Ascending aorta (tissue), 2 donors: Measurements from ENCODE around the gene MBTD1. TPM values are rescaled to one million over a fixed set of nuclear protein-coding genes. Genes with fewer than 3 reads are reported as not detected.
"Not testable (repeated sequence)": the region's sequence is repeated elsewhere in the genome, so short reads cannot be mapped to it uniquely, and the experiment has no call there.

ENCODE experiments used
- DNase-seq, 2 donors: peaks; one replicate each; pipeline ENCODE4 v3.0.0-alpha.2; 2019; ENCODE audit warnings: low spot score in 2 of 2
- H3K27ac ChIP-seq, 2 donors: fragments of 200-600 bp; sonication (generic); one replicate each; pipeline ENCODE4 v1.5.1; 2016 to 2017; ENCODE audit warnings: mild to moderate bottlenecking in 1 of 2
- H3K27me3 ChIP-seq: fragments of 200-600 bp; sonication (generic); one replicate; pipeline ENCODE4 v1.5.1; 2017
- H3K36me3 ChIP-seq, 2 donors: fragments of 200-600 bp; sonication (generic); one replicate each; pipeline ENCODE4 v1.5.1; 2016
- H3K4me1 ChIP-seq, 2 donors: fragments of 200-600 bp; sonication (generic); one replicate each; pipeline ENCODE4 v1.5.1; 2016 to 2017; ENCODE audit warnings: mild to moderate bottlenecking in 1 of 2
- H3K4me3 ChIP-seq, 2 donors: fragments of 200-600 bp; sonication (generic); one replicate each; pipeline ENCODE4 v1.5.1; 2016 to 2017; ENCODE audit warnings: mild to moderate bottlenecking in 1 of 2
- H3K9me3 ChIP-seq, 2 donors: fragments of 200-600 bp; sonication (generic); one replicate each; pipeline ENCODE4 v1.5.1; 2016
- intact Hi-C: fragments of 100-400 bp; cut with DNase I; formaldehyde crosslinking; loops from one replicate; pipeline ENCODE4 v1.15.1; 2023
- total RNA-seq: library from RNA; depleted of rRNA; stranded (reverse); fragments of >200 nt; gene quantifications from one replicate; pipeline ENCODE4 v1.1.0, GENCODE V29; 2016
- TF ChIP-seq, protein P1 (sequence below), 3 experiments: fragments of 200-600 bp in 2 of 3; fragments of 450-650 bp in 1 of 3; sonication (generic) in 2 of 3; IDR thresholded peaks; one replicate each; pipeline ENCODE4 v1.5.1; 2016 to 2019; ENCODE audit warnings: antibody characterized with exemption in 3 of 3, mild to moderate bottlenecking in 1 of 3, moderate library complexity in 1 of 3

The MBTD1 gene
- total RNA-seq, 1 donor from 2014 or later = 3.6 TPM

DNA sequence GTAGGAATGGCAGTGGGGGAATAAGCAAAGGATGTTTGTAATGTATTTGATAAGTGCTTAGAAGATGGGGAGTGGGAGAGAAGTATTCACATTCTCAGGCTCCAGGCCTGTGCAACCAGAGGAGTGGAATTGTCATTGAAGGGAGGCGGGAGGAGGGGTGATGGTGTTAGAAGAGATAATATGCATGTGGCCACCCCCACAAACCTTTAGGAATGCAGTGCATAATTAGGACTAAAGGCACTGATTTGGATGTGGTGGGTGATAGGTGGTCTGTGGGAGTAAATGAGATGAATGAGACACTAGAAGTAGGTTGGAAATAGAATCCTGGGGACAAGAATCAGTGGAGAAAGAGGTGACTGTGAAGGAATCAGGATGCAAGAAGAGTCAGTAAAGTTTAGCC lies 27.6 kb upstream of the MBTD1 start:
- Histone ChIP-seq H3K36me3 (peaks cover 25 to 73% of the 10 kb centered on the region in 2 donors), H3K27me3 (no peaks in the 10 kb centered on the region), H3K27ac (no peak overlapping the region), H3K9me3 (no peaks in the 10 kb centered on the region), H3K4me3 (no peak overlapping the region), H3K4me1 (no peaks in the 10 kb centered on the region)
- intact Hi-C loops = no loop called here
- DNase-seq = no peak
- TF ChIP-seq, protein P1, sequence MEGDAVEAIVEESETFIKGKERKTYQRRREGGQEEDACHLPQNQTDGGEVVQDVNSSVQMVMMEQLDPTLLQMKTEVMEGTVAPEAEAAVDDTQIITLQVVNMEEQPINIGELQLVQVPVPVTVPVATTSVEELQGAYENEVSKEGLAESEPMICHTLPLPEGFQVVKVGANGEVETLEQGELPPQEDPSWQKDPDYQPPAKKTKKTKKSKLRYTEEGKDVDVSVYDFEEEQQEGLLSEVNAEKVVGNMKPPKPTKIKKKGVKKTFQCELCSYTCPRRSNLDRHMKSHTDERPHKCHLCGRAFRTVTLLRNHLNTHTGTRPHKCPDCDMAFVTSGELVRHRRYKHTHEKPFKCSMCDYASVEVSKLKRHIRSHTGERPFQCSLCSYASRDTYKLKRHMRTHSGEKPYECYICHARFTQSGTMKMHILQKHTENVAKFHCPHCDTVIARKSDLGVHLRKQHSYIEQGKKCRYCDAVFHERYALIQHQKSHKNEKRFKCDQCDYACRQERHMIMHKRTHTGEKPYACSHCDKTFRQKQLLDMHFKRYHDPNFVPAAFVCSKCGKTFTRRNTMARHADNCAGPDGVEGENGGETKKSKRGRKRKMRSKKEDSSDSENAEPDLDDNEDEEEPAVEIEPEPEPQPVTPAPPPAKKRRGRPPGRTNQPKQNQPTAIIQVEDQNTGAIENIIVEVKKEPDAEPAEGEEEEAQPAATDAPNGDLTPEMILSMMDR (IDR thresholded peaks at IDR 0.05) = no peak

DNA sequence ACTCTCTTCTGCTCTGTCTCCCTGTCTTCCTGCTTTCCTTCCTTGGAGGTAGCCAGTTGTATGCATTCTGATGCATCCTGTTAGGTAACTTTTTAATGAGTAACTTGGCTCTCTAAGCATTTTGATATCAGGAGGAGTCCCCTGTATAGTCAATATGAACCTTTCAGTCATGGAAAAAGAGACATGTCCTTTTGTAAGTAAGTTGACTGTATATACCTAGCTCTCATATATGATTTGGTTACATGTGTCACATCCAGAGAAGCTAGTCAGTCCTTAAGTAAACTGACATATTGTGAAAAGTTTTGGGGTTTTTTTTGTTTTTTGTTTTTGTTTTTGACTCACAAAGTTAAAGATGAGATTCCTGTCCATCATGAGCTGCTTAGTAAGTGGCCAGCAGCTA lies 19.3 kb upstream of the MBTD1 start:
- Histone ChIP-seq H3K27me3 (no peaks in the 10 kb centered on the region), H3K4me1 (no peaks in the 10 kb centered on the region), H3K9me3 (no peaks in the 10 kb centered on the region), H3K36me3 (peaks cover 44 to 77% of the 10 kb centered on the region in 2 donors), H3K4me3 (no peak overlapping the region), H3K27ac (no peak overlapping the region)
- intact Hi-C loops = no loop called here
- no peak for DNase-seq
- TF ChIP-seq, protein P1 (IDR thresholded peaks at IDR 0.05) = no peak

DNA sequence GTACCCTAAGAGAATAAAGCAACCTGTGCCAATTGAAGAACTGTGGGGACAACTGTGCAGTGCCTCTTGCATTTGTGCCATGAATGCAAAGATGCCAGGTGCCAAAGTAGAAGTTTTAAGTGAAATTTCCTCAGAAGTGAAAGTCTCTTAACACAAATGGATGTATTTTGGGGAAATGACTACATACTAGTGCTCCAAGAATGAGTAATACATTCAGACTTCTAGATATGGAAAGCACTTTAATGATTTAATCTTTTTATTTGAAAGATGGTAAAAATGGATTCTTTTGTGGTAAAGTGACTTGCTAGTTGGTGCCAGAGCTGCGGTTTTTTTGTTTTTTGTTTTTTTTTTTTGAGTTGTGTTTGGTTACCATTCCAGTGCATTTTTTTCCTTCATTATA lies 15.5 kb upstream of the MBTD1 start:
- Histone ChIP-seq H3K9me3 (no peaks in the 10 kb centered on the region), H3K27ac (no peak overlapping the region), H3K27me3 (no peaks in the 10 kb centered on the region), H3K4me3 (no peak overlapping the region), H3K4me1 (no peaks in the 10 kb centered on the region), H3K36me3 (peaks cover 40 to 76% of the 10 kb centered on the region in 2 donors)
- intact Hi-C loops = no loop called here
- DNase-seq = no peak
- TF ChIP-seq, protein P1 (IDR thresholded peaks at IDR 0.05) = no peak

DNA sequence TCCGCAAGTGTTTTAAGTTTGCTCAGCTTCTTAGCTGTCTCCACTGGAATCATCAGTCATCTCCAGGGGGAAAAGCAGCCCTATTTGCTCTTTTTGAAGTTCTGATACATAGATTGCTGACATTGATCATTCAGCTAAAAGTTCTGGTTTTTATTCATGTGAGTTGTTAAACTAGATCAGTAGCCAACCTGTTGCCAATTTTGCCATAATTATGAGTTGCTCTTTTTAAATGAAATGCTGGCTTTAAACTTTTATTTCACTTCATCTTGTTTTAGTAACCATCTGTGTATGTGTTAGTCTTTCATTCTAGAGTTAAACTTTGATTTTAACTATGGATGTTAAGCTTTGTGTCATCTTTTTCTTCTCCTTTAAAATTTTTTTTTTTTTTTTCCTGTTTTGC lies 13.0 kb upstream of the MBTD1 start:
- Histone ChIP-seq H3K4me1 (no peaks in the 10 kb centered on the region), H3K36me3 (peaks cover 46 to 73% of the 10 kb centered on the region in 2 donors), H3K27me3 (no peaks in the 10 kb centered on the region), H3K4me3 (no peak overlapping the region), H3K27ac (no peak overlapping the region), H3K9me3 (no peaks in the 10 kb centered on the region)
- TF ChIP-seq, protein P1 (IDR thresholded peaks at IDR 0.05) = no peak
- intact Hi-C loops = no loop called here
- no peak for DNase-seq

DNA sequence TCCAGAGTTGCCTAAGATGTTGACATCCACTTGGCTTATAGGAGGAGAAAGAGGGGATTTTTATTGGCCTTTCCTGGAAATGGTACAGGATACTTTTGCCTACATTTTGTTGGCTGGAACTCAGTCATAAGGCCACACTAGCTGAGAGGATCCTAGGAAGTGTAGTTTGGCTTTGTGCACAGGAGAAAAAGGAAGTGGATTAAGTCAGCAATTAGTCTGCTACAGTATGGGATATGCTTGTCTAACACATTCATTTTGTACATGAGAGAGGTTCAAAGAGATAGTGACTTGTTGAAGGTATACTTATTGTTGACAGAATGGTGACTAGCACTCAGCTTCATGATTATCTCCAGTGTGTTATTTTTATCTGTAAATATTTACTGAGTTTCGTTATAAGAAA lies 10.8 kb upstream of the MBTD1 start:
- TF ChIP-seq, protein P1 (IDR thresholded peaks at IDR 0.05) = no peak
- intact Hi-C loops = no loop called here
- Histone ChIP-seq H3K36me3 (peaks cover 37 to 68% of the 10 kb centered on the region in 2 donors), H3K27ac (no peak overlapping the region), H3K27me3 (no peaks in the 10 kb centered on the region), H3K9me3 (no peaks in the 10 kb centered on the region), H3K4me3 (no peak overlapping the region), H3K4me1 (no peaks in the 10 kb centered on the region)
- DNase-seq = no peak

DNA sequence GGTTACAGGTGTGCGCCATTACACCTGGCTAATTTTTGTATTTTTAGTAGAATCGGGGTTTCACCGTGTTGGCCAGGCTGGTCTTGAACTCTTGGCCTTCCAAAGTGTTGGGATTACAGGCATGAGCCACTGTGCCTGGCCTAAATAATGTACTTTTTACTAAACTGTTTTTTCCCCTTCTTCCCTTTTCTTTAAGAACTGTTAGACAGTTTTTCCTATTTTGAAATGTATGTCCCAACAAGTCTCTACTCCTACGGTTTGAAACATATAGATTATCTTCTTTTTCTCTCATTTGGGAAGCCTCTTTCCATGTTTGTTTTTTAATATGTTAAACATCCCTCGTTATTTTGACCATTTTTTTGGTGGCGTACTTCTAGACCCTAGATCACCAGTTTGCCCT lies 10.1 kb upstream of the MBTD1 start:
- TF ChIP-seq, protein P1 (IDR thresholded peaks at IDR 0.05) = no peak
- Histone ChIP-seq H3K9me3 (no peaks in the 10 kb centered on the region), H3K4me3 (no peak overlapping the region), H3K27ac (no peak overlapping the region), H3K4me1 (no peaks in the 10 kb centered on the region), H3K27me3 (no peaks in the 10 kb centered on the region), H3K36me3 (peaks cover 39 to 64% of the 10 kb centered on the region in 2 donors)
- intact Hi-C loops = no loop called here
- no peak for DNase-seq

DNA sequence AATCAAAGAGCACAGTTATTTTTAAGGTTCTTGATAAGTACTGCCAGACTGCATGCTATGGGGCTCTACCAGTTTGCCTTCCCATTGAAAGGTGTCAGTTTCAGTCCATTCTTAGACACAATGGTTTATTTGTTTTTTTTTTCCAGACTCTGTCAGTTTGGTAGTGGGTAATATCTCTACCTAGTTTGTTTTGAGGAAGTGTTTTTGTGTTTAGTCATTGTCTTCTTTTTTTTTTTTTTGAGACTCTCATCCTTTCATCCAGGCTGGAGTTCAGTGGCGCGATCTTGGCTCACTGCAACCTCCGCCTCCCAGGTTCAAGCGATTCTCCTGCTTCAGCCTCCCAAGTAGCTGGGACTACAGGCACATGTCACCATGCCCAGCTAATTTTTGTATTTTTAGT lies 4.6 kb upstream of the MBTD1 start:
- H3K27ac ChIP-seq = not testable (repeated sequence)

More for the DNA sequence above, 4.6 kb upstream of the MBTD1 start:
- DNase-seq, H3K9me3 ChIP-seq, H3K27me3 ChIP-seq, H3K4me3 ChIP-seq, intact Hi-C loops: not testable (repeated sequence)
- Histone ChIP-seq H3K36me3 (peaks cover 27 to 32% of the 10 kb centered on the region in 2 donors), H3K4me1 (peaks cover 6 to 13% of the 10 kb centered on the region in 2 donors)
